EH (cell line): ENCODE data around the gene SPON2.
A peak's percentile ranks its signal among the peaks of the same experiment; 100 is the strongest.

Experiments
- DNase-seq: peaks from one replicate; pipeline ENCODE4 v3.0.0-alpha.2; 2015; ENCODE audit warnings: low read depth

Gene SPON2

GRCh38 chr4:1195109-1195671 lies 22.8 kb upstream of the SPON2 start:
- DNase-seq, result no peak

- peak; percentile 40 for DNase-seq
Observed at GRCh38 chr4:1194010-1194900, 21.9 kb upstream of the SPON2 start.

GRCh38 chr4:1193206-1194009 lies 21.0 kb upstream of the SPON2 start:
- no peak for DNase-seq

- no peak for DNase-seq
Observed at GRCh38 chr4:1192493-1193205, 20.3 kb upstream of the SPON2 start.

GRCh38 chr4:1192091-1192492 lies 19.7 kb upstream of the SPON2 start:
- peak; percentile 98 for DNase-seq

GRCh38 chr4:1191621-1192020 lies 19.2 kb upstream of the SPON2 start:
- no peak for DNase-seq

GRCh38 chr4:1187182-1187581 lies 14.8 kb upstream of the SPON2 start:
- DNase-seq, result peak; percentile 29

- DNase-seq, result no peak
Observed at GRCh38 chr4:1183985-1184773, 11.8 kb upstream of the SPON2 start.

GRCh38 chr4:1182313-1182712 lies 9.9 kb upstream of the SPON2 start:
- no peak for DNase-seq

- DNase-seq, result no peak
Observed at GRCh38 chr4:1180663-1181062, 8.3 kb upstream of the SPON2 start.

- no peak for DNase-seq
Observed at GRCh38 chr4:1179976-1180375, 7.6 kb upstream of the SPON2 start.

GRCh38 chr4:1179089-1179441 lies 6.7 kb upstream of the SPON2 start:
- DNase-seq, result no peak

GRCh38 chr4:1178300-1179088 lies 6.1 kb upstream of the SPON2 start:
- DNase-seq, result peak; percentile 23

- DNase-seq, result peak; percentile 22
Observed at GRCh38 chr4:1177274-1178141, 5.1 kb upstream of the SPON2 start.

GRCh38 chr4:1176398-1177273 lies 4.3 kb upstream of the SPON2 start:
- DNase-seq, result no peak

GRCh38 chr4:1175635-1176229 lies 3.3 kb upstream of the SPON2 start:
- DNase-seq, result no peak

- no peak for DNase-seq
Observed at GRCh38 chr4:1174941-1175634, 2.7 kb upstream of the SPON2 start.
